Measurements from ENCODE around the gene KRTAP10-10.
"Not testable (repeated sequence)": the region's sequence is repeated elsewhere in the genome, so short reads cannot be mapped to it uniquely, and the experiment has no call there.

KRTAP10-10 gene

DNA sequence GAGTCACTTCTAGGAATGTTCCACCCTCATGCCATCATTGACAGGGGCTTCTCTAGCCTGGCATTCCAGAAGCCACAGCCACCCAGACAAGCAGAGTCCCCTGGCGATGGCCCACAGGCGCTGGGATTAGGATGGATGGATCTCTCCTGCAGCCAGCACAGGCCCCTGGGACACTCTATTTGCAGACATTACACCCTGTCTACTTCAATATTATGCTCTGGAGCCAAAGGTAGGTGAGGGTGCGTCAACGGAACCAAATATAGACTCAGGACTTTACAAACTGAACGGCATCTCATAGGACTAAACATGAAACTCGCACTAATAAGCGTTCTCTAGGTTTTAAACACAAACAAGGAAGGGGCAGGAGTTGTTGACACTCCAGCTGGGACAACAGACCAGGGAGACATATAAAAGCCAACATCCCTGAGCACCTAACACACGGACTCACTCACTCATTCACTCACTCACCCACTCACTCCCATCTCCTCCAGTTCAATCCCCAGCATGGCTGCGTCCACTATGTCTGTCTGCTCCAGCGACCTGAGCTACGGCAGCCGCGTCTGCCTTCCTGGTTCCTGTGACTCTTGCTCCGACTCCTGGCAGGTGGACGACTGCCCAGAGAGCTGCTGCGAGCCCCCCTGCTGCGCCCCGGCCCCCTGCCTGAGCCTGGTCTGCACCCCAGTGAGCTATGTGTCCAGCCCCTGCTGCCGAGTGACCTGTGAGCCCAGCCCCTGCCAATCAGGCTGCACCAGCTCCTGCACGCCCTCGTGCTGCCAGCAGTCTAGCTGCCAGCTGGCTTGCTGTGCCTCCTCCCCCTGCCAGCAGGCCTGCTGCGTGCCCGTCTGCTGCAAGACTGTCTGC lies 36.8 kb upstream of the KRTAP10-10 start, which contains the start of gene KRTAP10-7:
KRTAP10-7 (plus strand) TSS at position 480 of the 861 bp plus-strand sequence; CDS start at position 505, 25 bp downstream.
- TF ChIP-seq GATA3, GATA2 (IDR thresholded peaks at IDR 0.05; ENCODE audit: low read depth, low read length): not testable (repeated sequence)

DNA sequence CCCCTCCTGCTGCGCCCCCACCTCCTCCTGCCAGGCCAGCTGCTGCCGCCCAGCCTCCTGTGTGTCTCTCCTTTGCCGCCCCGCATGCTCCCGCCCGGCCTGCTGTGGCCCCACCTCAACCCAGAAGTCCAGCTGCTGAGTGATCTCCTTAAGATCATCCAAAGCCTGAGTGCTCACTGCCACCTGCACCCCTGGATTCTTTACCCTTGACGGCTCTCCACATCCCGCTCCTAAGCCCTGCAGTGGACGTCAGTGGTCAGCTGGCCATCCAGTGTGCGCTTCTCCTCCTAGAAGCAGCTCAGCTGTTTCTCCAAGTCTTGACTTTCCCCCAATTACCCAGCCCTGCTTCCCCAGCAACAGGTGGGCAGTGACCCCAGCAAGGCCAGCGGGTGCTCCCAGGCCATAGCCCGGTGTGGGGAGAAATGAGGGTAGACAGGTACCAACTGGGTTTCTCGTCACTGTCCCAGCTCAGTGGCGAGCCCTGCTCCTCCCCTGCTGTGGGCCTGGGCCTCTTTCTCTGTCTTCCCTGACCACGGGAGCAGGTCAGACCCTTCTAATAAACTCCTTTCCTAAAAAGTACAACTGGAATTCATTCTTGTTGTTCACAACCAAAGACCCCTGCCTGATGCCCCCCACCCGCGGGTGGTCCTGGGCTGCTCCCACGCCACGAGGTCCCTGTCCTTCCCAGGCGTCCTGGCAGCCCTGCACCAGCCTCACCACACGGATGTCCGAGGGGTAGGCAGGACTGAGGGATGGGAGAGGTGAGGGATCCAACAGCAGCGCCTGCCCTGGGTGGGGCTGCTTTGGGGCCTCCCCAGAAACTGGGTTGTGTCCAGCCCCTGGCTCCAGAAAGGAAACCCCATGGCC lies 35.3 kb upstream of the KRTAP10-10 start:
- TF ChIP-seq GATA2 (IDR thresholded peaks at IDR 0.05; ENCODE audit: low read depth, low read length), result no peak
- TF ChIP-seq GATA3 (IDR thresholded peaks at IDR 0.05; ENCODE audit: low read depth, low read length), result no peak

DNA sequence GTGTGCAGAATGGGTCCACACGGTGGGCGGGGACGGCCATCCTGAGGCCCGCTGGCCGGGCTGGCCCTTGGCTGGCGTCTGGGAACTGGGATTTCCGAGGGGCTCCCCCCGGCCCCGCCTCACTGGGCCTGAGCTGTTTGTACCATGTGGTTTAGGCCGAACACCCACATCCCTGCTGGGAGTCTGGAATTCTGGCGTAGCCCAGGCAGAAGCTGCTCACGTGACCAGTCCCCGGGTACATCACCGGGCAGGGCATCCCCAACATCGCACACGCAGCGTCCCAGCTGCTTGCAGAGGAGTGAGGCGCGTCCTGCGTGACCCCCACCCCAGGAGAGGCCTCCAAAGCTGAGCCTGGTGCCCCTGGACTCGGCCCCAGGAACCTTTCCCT lies 34.7 kb upstream of the KRTAP10-10 start:
- no peak for TF ChIP-seq GATA2 (IDR thresholded peaks at IDR 0.05; ENCODE audit: low read depth, low read length)
- TF ChIP-seq GATA3 (IDR thresholded peaks at IDR 0.05; ENCODE audit: low read depth, low read length), result no peak

DNA sequence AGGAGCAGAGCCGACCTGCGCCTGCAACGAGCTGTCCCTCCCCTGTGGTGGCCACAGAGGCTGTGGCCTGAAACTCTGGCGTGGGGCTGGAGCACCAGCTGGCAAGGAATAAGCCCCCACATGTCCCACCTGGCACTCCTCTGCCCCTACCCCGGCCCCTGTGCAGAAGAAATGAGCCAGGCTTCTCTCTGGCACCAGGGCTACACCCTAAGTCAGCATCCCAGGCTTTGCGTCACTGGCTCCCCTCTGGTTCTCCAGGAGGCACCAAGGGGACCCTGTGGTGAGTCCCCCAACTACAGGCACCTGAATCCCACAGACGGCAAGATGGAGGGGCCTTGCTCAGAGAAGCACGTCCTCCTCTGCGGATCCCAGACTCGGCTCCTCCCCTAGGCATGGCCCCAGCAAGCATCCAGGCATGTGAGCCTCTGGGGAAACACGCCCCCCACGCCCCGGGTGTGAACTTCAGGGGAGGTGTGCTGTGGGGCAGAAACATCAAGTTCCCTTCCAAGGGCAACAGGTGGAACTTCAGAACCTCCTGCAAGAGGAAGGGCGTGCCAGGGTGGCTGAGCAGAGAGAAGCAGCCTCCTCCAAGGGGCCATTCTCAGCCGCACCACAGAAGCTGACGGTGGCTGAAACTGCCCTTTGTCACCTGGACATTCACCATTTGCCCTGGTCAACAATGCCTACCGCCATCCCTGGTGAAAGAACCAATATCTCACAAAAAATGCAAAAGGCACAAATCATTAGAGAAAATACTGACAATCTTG lies 33.9 kb upstream of the KRTAP10-10 start:
- TF ChIP-seq GATA3 (IDR thresholded peaks at IDR 0.05; ENCODE audit: low read depth, low read length) (no peak), GATA2 (IDR thresholded peaks at IDR 0.05; ENCODE audit: low read depth, low read length) (no peak)

DNA sequence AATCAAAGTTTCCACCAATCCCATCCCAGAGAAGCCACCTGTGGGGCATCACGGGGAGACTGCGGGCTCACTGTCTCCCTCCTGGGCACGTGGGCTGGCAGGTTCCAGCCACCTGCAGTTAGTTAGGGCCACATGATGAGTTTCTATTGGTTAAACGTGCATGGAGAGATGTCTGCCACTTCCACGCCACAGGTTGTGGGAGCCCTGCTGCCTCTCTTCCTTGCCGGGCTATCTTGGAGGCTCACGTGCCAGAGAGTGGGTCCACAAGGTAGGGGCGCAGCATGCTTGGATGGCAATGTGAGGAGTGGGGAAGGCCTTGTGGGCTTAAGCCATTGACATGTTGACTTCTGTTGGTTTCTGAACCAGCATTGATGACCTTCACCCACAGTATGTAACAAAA lies 33.2 kb upstream of the KRTAP10-10 start:
- TF ChIP-seq GATA2 (IDR thresholded peaks at IDR 0.05; ENCODE audit: low read depth, low read length), result no peak
- no peak for TF ChIP-seq GATA3 (IDR thresholded peaks at IDR 0.05; ENCODE audit: low read depth, low read length)

DNA sequence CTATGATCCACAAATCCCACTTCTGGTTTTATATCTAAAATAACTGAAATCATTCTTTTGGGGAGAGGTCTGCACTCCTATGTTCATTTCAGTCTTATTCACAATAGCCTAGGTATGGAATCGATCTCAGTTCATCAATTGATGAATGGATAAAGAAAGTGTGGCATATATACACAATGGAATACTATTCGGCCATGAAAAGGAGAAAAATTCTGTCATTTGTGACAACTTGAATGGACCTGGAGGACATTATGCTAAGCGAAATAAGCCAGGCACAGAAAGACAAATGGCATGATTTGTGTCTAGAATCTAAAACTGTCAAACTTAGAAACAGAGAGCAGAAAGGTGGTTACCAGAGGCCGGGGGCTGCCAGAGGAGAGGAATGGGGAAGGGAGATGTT lies 30.7 kb upstream of the KRTAP10-10 start:
- TF ChIP-seq GATA3 (IDR thresholded peaks at IDR 0.05; ENCODE audit: low read depth, low read length), result no peak
- no peak for TF ChIP-seq GATA2 (IDR thresholded peaks at IDR 0.05; ENCODE audit: low read depth, low read length)

DNA sequence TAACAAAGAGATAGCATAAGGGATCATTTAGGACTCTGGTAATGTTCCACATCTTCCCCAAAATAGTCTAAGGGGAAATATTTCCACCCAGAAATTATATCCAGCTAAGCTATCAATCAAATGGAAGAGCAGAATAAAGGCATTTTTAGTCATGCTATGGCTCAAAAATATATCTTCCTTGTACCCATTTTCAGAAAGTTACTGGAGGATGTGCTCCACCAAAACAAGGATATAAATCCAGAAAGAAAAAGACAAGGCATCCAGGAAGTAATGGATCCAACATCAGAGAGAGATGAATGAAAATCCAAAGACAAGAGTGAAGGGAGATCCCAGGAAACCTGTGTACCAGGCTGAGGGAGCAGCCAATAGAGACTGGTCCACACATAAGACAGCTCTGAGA lies 28.0 kb upstream of the KRTAP10-10 start:
- TF ChIP-seq GATA2 (IDR thresholded peaks at IDR 0.05; ENCODE audit: low read depth, low read length) (no peak), GATA3 (IDR thresholded peaks at IDR 0.05; ENCODE audit: low read depth, low read length) (no peak)

DNA sequence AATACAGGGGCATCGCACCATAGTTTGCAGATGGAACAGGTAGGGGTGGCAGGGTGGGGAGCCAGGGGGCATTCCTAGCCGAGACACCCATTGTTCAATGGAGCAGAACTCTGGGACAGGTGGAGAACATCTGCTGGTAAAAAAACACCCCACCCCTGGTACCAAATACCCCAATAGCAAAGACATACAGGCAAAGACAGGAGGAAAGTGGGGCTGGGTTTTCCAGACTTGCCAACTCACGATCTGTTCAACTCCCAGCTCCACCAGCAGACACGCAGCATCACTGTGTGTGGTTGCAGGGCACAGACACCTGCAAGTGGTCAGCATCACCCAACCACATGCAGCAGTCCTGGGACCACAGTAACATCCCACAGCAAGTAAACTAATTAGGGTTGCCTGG lies 25.6 kb upstream of the KRTAP10-10 start:
- no peak for TF ChIP-seq GATA2 (IDR thresholded peaks at IDR 0.05; ENCODE audit: low read depth, low read length)
- TF ChIP-seq GATA3 (IDR thresholded peaks at IDR 0.05; ENCODE audit: low read depth, low read length), result no peak

DNA sequence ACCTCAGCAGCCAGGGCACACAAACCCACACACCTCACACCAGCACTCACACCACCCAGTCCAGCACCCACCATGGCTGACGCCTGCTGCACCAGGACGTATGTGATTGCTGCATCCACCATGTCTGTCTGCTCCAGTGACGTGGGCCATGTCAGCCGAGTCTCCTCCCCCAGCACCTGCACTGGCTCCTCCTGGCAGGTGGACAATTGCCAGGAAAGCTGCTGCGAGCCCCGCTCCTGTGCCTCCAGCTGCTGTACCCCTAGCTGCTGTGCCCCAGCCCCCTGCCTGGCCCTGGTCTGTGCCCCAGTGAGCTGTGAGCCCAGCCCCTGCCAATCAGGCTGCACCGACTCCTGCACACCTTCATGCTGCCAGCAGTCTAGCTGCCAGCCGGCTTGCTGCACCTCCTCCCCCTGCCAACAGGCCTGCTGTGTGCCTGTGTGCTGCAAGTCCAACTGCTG lies 25.1 kb upstream of the KRTAP10-10 start, which contains the start of gene KRTAP10-8:
KRTAP10-8 (plus strand) TSS at position 51 of the 458 bp plus-strand sequence; CDS start at position 73, 22 bp downstream.
- TF ChIP-seq GATA2 (IDR thresholded peaks at IDR 0.05; ENCODE audit: low read depth, low read length) (no peak), GATA3 (IDR thresholded peaks at IDR 0.05; ENCODE audit: low read depth, low read length) (no peak)

DNA sequence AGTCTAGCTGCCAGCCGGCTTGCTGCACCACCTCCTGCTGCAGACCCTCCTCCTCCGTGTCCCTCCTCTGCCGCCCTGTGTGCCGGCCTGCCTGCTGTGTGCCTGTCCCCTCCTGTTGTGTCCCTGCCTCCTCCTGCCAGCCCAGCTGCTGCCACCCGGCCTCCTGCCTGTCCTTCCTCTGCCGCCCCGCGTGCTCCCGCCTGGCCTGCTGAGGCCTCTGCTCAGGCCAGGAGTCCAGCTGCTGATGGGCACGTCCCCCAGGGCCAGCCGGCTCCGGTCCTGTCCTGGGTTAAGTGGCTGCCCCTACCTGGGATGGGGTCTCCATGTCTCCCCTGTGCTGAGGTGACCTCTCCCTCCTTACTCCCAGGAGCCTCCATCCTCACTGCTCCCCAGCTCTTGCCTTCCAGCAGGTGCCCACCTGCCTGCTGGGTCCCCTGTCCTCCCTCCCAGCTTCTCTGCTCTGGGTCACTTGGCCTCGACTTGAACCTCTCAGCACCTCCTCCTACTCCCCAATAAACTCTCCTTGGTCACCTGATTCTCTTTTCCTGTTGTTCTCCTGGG lies 24.4 kb upstream of the KRTAP10-10 start:
- TF ChIP-seq GATA2 (IDR thresholded peaks at IDR 0.05; ENCODE audit: low read depth, low read length) (no peak), GATA3 (IDR thresholded peaks at IDR 0.05; ENCODE audit: low read depth, low read length) (no peak)

DNA sequence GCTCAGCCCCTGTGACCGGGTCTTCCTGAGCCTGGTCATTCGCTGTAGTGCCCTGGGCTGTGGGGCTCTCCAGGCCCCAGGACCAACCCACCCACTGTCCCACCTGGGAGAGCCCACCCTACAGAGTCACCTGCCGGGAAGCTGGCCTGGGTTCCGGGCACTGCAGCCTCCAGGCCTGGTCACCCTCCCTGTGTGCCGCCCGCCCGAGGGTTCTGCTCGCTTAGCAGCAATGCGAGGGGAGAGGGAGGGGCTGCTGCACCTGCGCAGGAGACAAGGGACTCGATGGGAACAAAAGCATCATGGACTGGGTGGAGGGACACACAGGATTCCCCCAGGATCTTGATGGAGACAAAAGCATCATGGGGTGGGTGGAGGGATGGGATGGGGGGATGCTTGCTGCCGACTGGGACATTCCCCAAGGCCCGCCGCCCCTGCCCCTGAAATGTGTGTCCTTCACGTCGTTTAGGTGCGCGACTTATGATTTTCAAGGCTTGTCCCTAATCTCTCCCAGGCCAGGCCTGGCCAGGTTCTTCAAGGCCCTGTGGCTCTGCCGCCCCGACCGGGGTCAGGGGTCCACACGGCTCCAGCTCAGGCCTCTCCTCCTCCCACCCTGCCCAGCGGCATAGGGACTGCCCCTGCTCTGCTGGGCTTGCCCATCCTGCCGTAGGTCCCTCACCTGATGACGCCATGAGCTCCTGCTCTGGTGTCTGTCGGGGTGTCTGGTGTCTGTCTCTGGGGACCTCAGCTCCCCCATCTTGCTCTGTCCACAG lies 23.6 kb upstream of the KRTAP10-10 start:
- TF ChIP-seq GATA2 (IDR thresholded peaks at IDR 0.05; ENCODE audit: low read depth, low read length) (no peak), GATA3 (IDR thresholded peaks at IDR 0.05; ENCODE audit: low read depth, low read length) (no peak)

DNA sequence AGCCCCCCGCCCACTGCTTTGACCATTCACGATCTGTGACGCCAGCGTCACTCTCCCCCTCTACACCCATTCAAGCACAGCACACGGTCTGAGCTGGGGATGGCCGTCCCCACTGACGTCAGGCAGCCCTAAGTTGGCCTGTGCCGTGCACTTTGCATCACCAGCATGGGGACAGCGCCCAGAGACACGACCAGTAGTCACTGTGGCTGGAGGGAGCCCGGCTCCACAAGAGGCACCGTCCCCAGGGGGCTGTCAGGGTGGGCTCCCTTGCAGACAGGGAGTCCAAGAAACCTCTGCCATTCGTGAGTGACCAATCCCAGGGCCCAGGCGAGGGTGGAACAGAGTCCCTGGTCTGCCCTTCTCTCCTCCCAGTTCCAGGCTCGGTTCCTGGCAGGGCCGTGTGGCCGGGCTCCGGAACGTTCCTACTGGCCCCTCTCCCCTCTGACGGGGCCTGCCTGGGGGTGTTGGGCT lies 23.0 kb upstream of the KRTAP10-10 start:
- TF ChIP-seq GATA3 (IDR thresholded peaks at IDR 0.05; ENCODE audit: low read depth, low read length) (no peak), GATA2 (IDR thresholded peaks at IDR 0.05; ENCODE audit: low read depth, low read length) (no peak)

All from SH-SY5Y (cell line).